Choroid plexus epithelial cell (primary cell): ENCODE data around the gene LRP2.
"Not testable (repeated sequence)": the region's sequence is repeated elsewhere in the genome, so short reads cannot be mapped to it uniquely, and the experiment has no call there.

Experiments
- DNase-seq: peaks from one replicate; pipeline ENCODE4 v3.0.0-alpha.2; 2010; ENCODE audit warnings: low read depth
- H3K4me3 ChIP-seq: 2 replicates; pipeline ENCODE4 v1.5.1; 2011; ENCODE audit warnings: low read depth, mild to moderate bottlenecking, control low read depth, low read length, moderate library complexity
- TF ChIP-seq, protein P1 (sequence below): conservative IDR thresholded peaks from 2 replicates; pipeline ENCODE4 v1.5.1; 2011; ENCODE audit warnings: low read depth, mild to moderate bottlenecking, control low read depth, inconsistent platforms, low read length, moderate library complexity

LRP2 gene

DNA sequence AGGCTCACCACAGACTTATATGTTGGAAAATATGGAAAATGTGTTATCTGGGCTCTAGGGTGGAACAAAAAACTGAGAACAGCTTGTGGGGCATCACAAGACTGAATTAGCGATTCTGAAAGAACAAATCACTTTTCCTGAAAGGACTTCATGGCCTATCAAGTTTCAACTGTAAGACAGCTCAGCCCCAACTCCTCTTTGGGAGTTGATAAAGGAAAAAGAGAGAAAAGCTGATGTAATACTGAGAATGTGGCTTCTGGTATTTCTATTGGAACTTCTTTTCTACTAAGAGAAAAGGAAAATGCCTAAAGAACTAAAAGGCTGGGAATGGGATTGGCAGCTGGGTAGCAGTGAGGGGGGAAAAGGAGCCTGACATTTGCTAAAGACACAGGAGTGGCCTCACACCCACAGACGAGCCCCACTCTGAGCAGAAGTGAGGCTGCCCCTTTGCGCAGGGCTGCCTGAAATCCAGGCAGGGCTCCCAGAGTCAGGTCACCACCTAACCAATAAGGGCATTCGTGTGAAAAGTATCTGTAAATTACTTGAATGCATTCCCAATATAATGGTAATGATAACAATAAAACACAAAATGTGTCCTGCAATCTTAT is 75.6 kb downstream of the LRP2 start:
- H3K4me3 ChIP-seq = no peak overlapping the region
- no peak for DNase-seq
- TF ChIP-seq, protein P1, sequence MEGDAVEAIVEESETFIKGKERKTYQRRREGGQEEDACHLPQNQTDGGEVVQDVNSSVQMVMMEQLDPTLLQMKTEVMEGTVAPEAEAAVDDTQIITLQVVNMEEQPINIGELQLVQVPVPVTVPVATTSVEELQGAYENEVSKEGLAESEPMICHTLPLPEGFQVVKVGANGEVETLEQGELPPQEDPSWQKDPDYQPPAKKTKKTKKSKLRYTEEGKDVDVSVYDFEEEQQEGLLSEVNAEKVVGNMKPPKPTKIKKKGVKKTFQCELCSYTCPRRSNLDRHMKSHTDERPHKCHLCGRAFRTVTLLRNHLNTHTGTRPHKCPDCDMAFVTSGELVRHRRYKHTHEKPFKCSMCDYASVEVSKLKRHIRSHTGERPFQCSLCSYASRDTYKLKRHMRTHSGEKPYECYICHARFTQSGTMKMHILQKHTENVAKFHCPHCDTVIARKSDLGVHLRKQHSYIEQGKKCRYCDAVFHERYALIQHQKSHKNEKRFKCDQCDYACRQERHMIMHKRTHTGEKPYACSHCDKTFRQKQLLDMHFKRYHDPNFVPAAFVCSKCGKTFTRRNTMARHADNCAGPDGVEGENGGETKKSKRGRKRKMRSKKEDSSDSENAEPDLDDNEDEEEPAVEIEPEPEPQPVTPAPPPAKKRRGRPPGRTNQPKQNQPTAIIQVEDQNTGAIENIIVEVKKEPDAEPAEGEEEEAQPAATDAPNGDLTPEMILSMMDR = no peak

GRCh38 chr2:169285531-169286235 is 76.7 kb downstream of the LRP2 start:
- TF ChIP-seq, protein P1 = no peak
- H3K4me3 ChIP-seq = no peak overlapping the region
- no peak for DNase-seq

GRCh38 chr2:169280502-169280901 is 81.8 kb downstream of the LRP2 start:
- TF ChIP-seq, protein P1 = no peak

DNA sequence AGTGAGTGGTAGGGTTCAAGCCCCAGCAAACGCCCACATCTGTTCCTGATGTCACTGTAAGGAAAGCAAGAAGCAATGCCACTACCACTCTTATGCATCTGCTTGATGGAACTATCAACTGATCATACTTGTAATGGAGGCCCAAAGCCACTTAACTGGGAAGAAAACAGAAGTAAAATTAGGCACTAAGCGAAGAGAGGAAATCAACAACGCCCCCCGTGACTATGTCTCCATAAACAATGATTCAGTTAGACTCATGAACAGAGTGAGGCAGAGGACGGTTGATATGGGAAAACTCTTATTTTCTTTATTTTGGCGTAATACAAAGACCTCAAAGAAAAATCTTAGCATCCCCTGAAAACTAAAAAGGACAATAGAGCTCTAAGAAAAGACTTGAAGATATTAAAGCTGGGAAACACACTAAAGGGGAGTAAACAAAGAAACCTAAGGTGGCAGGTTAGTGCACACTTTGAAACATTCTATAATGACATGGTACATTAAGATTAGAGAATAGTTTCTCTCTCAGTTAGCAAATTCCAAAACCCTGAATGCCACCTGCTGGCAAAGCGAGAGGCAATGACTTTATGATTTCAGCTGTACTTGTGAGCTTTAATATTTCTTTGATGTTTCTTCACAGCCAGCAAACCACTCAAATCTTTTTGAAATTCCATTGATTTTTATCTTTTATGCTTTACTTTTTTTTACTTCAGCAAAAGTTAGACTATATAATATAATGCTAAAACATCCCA is 86.5 kb downstream of the LRP2 start:
- TF ChIP-seq, protein P1 = peak; percentile 44
- DNase-seq = peak; percentile 14
- no peak overlapping the region for H3K4me3 ChIP-seq

More at GRCh38 chr2:169280502-169280901, 81.8 kb downstream of the LRP2 start:
- no peak for DNase-seq
- H3K4me3 ChIP-seq = no peak overlapping the region

- TF ChIP-seq, protein P1 = no peak
- DNase-seq = no peak
- H3K4me3 ChIP-seq = no peak overlapping the region
Measured at GRCh38 chr2:169272010-169272409, 90.3 kb downstream of the LRP2 start.

- not testable (repeated sequence) for DNase-seq, H3K4me3 ChIP-seq
Measured at GRCh38 chr2:169270574-169270973, 91.8 kb downstream of the LRP2 start.

DNA sequence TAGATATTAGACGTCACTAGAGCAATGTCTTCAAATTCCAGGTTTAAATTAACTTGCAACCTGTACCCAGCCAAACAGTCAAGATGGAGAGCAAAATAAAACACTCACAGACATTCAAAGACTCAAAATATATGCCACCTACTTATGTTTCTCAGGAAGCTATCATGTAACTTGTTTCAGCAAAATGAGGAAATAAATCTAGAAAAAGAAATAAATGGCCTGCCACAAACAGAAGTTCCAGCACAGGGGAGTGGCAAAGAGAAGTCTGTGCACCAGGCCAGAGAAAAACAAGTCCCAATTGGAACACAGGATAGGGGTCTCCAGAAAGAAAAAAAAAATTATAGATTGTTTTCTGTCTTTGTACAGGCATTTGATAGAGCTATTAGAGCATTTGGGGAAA is 96.7 kb downstream of the LRP2 start:
- H3K4me3 ChIP-seq = no peak overlapping the region
- DNase-seq = no peak
- TF ChIP-seq, protein P1 = no peak
